Uterus (tissue), 2 donors: Measurements from ENCODE around the gene C17orf78.

Experiments
- POLR2A ChIP-seq, 2 donors: fragments of 450-650 bp; IDR thresholded peaks; one replicate each; pipeline ENCODE4 v1.6.1; 2016; ENCODE audit warnings: antibody characterized with exemption in 2 of 2, mild to moderate bottlenecking in 1 of 2, moderate library complexity in 1 of 2
- TF ChIP-seq, protein P1 (sequence below), 4 experiments: fragments of 200-600 bp in 2 of 4; fragments of 450-650 bp in 2 of 4; sonication (generic) in 2 of 4; IDR thresholded peaks; one replicate each; pipeline ENCODE4 v1.5.1; 2016 to 2019; ENCODE audit warnings: antibody characterized with exemption in 4 of 4, mild to moderate bottlenecking in 2 of 4, moderate library complexity in 1 of 4

DNA sequence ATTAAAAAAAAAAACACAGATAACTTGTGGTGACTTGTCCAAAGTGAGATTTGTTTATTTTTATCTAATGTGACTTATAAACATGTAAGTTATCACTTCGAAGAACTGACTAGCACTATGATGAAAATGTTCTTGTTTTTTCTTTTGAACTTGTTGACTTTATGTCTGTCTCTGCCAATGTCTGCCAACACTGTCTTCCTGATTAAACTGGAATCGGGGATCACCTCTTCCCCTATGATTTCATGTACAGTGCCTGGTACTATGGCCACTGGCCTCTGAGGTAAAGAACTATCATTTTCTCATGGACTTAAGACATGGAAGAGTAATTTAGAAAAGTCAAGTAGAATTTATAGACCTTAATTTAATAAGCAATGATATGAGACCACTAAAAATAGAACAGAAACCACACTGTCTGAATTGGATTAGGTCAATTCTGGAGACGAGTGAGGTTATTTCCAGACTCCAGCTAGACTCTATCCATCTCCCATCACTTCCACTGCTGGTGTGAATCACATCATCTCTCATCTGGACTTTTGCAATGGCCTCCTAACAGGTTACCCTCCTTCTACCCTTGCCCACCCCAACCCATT lies 8.9 kb downstream of the C17orf78 start:
- TF ChIP-seq POLR2A (IDR thresholded peaks at IDR 0.05) = no peak
- TF ChIP-seq, protein P1, sequence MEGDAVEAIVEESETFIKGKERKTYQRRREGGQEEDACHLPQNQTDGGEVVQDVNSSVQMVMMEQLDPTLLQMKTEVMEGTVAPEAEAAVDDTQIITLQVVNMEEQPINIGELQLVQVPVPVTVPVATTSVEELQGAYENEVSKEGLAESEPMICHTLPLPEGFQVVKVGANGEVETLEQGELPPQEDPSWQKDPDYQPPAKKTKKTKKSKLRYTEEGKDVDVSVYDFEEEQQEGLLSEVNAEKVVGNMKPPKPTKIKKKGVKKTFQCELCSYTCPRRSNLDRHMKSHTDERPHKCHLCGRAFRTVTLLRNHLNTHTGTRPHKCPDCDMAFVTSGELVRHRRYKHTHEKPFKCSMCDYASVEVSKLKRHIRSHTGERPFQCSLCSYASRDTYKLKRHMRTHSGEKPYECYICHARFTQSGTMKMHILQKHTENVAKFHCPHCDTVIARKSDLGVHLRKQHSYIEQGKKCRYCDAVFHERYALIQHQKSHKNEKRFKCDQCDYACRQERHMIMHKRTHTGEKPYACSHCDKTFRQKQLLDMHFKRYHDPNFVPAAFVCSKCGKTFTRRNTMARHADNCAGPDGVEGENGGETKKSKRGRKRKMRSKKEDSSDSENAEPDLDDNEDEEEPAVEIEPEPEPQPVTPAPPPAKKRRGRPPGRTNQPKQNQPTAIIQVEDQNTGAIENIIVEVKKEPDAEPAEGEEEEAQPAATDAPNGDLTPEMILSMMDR (IDR thresholded peaks at IDR 0.05) = no peak
